GM12891 (cell line): ENCODE results near the gene ALMS1.

Experiments
- POLR2A ChIP-seq: IDR thresholded peaks from 2 replicates; pipeline ENCODE4 v1.6.1; 2011; ENCODE audit warnings: low read depth, low read length, control low read depth
- POLR2AphosphoS5 ChIP-seq: IDR thresholded peaks from 2 replicates; pipeline ENCODE4 v1.6.1; 2011; ENCODE audit warnings: low read depth, low read length, control low read depth
- POU2F2 ChIP-seq: IDR thresholded peaks from 2 replicates; pipeline ENCODE4 v1.6.1; 2011; ENCODE audit warnings: low read depth, mild to moderate bottlenecking, control low read depth, low read length, moderate library complexity
- TAF1 ChIP-seq: IDR thresholded peaks from 2 replicates; pipeline ENCODE4 v1.6.1; 2011; ENCODE audit warnings: low read depth, low read length, control low read depth

- no peak for TF ChIP-seq TAF1
- no peak for TF ChIP-seq POLR2AphosphoS5
- TF ChIP-seq POLR2A, result no peak
- no peak for TF ChIP-seq POU2F2
Measured at GRCh38 chr2:73337828-73338227, 47.8 kb upstream of the ALMS1 start.
